Right lung (tissue), 5 donors: Measurements from ENCODE around the gene HELZ. TPM values are rescaled to one million over a fixed set of nuclear protein-coding genes. Genes with fewer than 3 reads are reported as not detected.
A peak's percentile ranks its signal among the peaks of the same experiment; 100 is the strongest.

Experiments used
- DNase-seq, 2 donors: peaks; one replicate each; pipeline ENCODE4 v3.0.0-alpha.2; 2013
- polyA plus RNA-seq, 5 donors: library from polyadenylated mRNA; unstranded; fragments of 120-200 nt; gene quantifications; one replicate each; pipeline versions ENCODE4 v1.2.1 to v1.2.3, GENCODE V29; 2013; ENCODE audit warnings: inconsistent platforms in 1 of 5, low replicate concordance in 1 of 5; ENCODE audit not compliant: insufficient read length in 5 of 5, insufficient read depth in 1 of 5

Gene HELZ
- polyA plus RNA-seq, 5 donors, result 17.6 to 39.7 (median 35.7) TPM

DNA sequence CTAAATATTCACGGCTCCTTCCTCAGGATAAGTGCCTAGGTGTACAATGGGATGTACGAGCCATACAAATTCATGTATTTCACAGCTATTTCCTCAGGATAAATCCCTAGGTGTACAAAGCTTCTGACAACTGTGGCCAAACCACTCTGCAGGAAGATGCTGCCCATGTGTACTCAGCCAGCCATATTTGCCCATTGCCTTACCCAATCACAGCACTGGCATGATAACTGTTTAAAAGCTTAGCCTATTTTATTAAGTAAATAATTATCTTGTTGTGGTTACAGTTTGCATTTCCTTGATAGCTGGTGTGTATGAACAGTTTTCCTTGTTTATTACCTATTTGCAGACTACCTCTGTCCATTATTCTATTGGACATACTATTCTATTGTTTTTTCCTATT, 165.5 kb downstream of the HELZ start:
- no peak for DNase-seq

DNA sequence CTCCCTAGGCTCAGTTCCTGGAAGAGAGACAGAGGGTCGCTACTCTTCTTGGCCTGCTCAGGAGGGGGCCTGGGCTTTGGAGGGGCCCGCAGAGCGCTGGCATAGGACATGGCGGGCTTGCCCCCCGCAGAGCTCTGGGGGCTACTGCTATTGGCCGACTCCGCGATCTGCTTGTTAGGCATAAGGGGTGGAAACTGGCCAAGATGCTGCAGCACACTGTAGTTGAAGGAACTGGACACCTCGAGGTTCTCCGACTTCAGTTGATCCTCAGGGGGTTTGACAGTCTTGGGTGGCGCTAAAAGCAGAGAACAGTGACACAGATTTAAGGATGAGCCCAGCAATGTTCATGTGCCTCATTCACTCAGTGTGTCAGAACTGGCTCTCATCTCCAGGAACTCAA, 166.7 kb downstream of the HELZ start:
- DNase-seq, result no peak

DNA sequence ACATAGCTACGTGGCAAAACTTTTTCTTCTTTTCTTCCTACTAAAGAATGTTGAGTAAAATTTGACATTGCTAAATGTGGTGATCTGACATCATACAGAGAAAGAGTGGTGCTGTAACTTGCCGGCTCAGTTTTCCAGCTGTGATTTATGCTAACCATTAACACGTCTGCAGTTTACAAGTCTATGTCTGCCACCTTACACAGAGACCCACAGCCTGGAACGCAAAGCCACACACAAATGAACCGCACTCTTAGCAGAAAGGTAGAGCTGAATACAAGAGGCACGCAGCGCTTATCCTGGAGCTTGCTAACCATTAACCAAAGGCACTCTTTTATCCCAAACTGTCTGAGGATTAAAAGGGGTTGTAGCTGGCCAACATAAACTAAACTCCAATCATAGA, 168.7 kb downstream of the HELZ start:
- DNase-seq, result peak; percentile 12 to 13

DNA sequence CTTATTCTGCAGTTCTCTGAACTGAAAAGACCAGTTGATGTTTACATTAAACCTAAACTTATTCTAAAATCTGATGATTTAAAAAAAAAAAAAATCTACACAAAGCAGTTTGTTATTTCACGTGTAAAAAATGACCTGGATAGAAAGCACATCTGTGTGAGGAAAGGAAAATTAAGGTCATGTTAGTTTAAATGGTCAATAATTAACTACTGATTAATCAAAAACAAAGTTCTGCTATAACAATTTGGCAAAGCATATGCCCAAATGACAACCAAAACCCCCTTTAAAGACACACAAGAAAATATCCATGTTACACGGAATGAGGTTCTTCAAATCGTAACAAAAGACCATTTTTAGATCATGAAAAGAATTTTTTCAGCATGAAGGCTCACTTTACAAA, 170.2 kb downstream of the HELZ start:
- DNase-seq, result no peak

DNA sequence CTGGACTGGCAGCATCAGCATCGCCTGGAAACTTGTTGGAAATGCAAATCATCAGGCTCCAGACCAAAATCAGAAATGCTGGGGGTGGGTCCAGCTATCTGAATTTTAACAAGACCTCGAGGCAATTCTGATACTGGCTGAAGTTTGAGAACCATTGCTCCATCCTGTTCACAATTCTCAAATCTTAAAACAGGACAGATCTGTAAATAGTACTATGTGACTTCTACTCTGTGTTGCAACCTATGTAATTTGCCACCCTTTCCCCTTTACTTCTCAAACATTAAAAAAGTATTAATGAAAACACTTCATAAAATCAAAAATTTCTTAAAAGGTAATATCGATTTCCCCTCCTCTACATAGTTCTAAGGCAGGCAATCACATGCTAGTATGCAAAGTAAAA, 172.1 kb downstream of the HELZ start:
- DNase-seq, result no peak

DNA sequence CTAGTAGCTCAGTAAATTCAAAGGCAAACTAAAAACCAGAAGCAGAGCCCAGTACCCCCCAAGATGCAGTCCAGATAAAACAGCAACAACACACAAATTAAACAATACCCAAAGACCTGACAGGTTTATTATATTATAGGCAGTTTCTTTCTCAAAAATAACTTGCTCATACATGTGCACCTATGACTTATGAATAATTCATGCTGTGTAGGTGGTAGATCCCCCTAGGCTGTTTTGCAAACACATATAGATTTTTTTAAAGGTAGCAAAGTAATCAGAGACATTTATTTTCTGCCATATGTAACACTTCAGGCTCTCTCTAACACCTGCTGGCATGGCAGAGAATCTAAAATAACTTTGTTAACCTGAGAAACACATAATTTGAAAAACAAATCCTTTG, 173.4 kb downstream of the HELZ start:
- no peak for DNase-seq

DNA sequence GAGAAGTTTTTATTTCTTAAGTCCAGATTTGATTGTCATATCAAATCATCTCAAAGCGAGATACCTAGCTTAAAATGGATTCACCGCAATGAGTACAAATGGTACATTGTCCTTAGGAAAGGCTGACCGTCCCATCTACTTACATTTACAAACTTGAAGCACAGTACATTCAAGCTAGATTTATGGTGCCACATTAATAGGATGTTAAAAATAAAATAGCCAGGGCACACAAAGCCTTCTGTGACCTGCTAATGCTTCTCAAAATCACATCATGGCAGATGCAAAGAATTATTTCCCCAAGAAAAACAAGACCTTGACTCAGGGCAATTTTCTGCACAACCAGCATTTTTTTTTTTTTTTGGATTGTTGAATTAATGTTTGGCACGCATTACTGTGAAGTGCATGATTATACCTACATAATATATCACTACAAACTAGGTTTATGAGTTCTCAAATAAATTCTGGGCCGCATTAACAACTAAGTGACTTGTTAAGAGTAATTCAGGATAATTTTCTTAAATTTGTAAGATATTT, 175.3 kb downstream of the HELZ start:
- no peak for DNase-seq

DNA sequence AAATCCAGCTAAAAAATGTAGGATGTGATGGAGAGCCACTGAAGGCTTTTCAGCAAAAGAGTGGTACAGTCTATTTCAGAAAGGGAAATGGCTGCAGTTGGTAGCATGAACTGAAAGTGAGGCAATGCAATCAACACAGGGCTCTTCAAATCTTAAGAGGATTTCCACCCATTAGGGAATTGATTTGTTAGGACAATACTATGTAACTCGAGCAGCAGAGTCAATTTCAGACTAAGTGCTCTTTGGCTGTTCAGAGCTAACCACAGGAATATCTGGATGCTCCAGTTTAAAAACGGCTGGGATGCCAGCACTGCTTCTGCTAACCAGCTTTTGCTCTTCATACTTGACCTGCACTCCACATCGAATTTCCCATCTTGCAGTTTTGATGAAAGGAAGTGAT, 176.0 kb downstream of the HELZ start:
- DNase-seq, result no peak

DNA sequence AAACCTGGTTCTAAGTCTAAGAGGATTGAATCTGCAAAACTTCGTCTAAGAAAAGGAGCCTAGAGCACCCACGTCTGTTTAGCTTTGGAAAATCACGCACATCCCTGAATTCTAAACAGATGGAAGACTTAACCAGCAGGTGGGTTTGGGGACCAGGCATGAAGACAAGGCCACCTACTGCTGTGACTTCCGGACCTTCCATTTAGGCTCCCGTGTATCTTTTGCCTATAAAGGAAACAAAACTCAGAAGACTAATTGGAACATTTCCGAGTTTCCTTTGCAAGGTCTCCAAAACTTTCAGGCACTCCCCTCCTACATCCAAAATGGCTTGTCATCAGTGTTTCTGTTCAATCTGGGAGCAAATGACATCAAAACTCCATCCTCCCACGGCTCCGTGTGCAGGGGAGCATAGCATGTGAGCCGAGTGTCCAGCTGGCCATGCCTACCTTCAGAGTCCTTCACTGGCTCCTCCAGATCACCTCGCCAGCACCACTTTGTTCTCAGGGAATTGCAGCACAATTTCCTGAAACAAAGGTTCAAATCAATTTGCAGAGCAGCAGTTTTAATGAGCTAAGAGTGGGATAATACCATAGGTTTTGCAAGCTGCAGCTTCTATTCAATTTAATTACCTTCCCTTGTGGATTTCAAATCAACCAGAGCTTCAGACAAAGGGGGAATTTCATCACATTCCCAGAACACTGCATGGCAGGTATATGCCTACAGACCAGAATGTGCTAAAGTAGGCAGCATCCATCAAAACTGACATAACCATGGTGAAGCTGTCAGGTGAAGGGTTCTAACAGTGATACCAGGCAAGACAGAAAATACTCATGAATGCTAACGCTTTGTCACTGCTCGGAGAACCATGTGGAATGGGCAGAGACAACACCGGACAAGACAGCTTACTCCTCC, 177.2 kb downstream of the HELZ start:
- no peak for DNase-seq

DNA sequence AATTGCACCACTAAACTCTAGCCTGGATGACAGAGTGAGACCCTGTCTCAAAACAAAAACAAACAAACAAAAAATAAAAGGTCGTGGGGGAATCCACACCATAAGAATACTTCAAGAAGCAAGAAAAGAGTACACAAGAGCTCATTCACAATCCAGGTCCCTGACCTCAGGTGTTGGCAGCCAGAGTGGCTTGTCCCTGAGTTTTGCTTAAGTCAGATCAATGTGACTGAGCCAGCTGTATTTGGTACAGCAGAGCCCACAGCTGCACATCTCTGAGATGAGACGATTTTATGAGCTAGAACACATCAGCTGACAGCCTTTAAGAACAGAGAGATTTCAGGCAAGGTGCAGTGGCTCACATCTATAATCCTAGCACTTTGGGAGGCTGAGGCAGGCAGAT, 178.3 kb downstream of the HELZ start:
- DNase-seq, result no peak

DNA sequence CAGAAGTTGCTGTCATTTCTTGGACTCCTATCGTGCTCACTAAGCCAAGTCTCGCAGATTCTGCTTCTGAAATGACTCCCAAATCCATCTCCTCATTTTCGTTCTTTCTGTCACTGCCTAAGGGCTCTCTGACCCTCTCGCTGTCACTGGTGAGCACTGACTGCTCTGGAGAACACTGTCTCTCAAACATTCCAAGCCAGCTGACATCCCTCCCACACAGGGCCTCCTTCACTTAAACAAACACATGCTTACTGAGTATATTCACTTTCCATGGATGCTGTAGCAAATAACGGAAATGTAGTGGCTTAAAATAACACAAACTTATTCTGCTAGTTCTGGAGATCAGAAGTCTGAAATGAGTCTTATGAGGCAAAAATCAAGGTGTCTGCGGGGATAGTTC, 181.9 kb downstream of the HELZ start:
- peak in 1 of 2 donors; percentile 7 for DNase-seq

DNA sequence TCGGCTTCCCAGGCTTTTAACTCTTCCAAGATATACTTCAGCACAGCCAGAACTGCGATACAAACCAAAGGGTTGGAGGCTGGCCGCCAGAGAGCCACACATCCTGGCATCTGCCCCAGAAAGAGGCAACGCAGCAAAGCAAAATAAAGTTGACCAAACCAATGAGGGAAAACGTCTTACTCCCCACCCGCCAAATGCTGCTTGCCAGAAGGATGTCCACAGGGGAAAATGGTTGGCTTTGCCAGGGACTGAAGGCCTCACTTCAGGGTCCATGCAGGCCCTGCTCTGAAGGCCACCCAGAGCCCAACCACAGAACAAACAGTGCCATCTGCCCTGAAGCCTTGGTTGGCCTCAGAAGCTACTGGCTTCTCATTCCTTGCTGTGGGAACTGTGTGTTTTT, 185.6 kb downstream of the HELZ start:
- no peak for DNase-seq

DNA sequence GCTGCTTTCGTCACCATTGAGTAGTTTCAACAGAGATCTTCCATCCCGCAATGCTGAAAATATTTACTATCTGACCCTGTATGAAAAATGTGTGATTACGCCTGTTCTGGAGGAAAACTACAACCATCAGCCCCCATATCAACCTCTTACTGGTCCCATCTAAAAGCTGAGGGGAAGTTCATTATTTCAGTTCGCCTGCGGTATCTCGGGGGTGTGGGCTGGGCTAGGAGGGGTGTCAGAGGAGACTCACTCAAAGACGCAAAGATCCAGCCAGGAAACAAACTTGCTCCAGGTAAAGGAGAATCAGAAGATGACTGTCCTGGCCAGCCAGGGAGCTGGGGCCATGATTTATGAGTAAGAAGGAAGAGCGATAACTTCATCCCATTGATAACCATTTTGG, 187.0 kb downstream of the HELZ start:
- no peak for DNase-seq

DNA sequence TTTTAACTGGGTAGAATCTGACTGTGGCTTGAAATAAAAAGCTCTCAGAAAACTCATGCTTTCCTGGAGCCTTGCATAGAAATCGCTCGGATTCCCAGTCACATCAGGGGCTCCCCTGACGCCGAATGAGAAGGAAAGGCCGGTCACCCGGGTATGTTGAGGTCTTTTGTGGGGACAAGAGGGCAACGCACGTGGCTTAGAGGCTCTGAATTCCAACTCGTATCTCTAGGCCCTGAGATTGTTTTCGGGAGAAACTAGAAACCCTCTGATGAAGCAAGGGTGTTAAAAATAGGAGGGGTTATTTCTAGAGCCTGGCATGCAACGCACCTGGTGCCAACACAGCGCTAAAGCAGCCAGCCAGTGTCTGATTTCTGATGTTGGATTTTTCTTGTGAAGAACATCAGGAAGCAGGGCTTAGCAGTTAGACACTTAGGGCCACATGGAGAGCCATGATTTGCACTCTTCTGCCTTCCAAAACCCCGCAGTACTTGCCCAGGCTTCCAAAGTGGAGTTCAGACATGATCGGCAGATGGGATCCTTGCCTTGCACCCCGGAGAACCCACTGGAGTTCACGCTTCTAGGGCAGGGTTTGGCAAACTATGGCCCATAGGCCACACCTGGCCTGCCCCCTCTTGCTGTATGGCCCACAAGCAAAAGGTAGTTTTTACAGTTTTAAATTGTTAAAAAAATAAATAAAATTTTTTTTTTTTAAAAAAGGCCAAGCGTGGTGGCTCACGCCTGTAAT, 188.1 kb downstream of the HELZ start:
- no peak for DNase-seq

DNA sequence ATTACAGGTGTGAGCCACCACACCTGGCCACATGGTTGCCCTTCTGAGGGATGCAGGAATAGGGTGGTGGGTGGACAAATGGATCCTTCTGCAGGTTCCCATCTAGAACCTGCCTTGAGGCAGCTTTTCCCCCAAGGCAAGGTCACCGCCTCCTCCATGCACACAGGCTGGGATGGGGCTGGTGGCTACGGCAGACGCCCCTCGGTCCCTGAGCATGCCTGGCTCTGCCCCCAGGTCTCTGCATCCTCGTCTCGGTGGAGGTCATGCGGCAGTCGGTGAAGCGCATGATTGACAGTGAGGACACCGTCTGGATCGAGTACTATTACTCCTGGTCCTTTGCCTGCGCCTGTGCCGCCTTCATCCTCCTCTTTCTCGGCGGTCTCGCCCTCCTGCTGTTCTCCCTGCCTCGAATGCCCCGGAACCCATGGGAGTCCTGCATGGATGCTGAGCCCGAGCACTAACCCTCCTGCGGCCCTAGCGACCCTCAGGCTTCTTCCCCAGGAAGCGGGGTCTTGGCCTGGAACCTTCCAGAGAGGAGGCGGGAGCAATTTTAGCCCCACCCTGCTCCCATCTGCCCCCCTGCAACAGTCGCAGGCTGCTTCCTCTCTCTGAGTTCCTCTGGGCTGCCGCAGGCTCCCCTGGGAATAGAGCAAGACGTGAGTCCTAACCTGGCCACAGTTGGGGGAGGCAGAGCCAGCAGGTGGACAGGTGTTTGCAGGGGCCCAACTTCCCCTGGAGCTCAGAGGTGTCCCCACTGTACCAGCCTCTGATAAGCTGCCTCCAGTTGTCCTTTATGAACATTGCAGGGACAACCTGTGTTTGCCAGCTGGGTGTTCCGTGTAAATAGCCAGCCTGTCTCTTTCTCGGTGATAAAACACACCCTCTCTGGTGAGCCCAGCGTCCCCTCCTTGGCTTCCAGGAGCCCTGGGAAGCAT, 188.9 kb downstream of the HELZ start:
- DNase-seq, result no peak

DNA sequence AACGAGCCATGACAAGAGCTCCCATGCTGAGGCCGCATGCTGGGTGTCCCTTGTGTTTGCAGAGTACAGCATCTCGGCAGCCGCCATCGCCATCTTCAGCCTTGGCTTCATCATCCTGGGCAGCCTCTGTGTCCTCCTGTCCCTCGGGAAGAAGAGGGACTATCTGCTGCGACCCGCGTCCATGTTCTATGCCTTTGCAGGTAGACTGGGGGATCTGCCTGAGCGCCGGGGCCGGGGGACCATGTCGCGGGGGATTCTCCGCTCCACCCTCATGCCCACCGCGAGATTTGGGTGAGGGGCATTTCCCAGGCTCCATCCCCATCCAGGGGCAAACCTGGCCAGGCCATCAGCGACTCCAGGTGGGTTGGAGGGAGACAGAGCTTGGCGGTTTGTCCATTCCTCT, 190.0 kb downstream of the HELZ start:
- no peak for DNase-seq

DNA sequence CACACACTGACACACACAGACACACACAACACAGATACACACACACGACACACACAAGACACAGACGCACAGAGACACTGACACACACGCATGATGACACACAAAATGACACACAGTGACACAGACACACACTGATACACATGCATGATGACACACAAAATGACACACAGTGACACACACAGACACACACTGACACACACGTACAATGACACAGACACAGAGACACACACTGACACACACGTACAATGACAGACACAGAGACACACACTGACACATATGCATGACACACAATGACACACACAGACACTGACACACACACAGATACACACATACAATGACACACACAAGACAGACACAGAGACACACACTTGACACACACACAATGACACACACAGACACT, 190.4 kb downstream of the HELZ start:
- DNase-seq, result no peak

DNA sequence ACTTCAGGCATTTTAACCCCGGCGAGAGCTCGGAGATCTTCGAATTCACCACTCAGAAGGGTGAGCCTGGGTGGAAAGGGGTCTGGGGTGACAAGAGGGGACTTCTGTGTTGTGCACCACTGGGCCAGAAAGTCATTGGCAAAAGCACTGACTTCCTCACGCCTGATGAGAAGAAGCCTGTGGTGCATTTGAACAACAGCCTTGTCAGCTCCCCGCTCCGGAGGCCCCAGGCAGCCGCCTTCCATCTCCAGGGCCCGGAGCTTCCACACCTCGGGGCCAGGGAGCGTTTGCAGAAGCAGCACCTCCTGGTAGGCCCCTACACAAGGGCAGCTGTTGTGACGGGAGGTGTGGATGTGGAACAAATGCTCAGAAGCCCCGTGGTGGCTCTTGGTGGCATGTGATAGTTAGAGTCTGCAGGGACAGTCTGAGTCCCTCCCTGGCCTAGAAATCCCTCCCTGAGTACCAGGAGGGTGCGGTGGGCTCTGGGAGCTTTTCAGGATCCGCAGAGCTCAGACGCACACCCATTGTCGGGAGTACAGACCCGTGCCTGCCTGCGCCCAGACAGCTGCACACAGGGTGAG, 190.9 kb downstream of the HELZ start:
- no peak for DNase-seq

DNA sequence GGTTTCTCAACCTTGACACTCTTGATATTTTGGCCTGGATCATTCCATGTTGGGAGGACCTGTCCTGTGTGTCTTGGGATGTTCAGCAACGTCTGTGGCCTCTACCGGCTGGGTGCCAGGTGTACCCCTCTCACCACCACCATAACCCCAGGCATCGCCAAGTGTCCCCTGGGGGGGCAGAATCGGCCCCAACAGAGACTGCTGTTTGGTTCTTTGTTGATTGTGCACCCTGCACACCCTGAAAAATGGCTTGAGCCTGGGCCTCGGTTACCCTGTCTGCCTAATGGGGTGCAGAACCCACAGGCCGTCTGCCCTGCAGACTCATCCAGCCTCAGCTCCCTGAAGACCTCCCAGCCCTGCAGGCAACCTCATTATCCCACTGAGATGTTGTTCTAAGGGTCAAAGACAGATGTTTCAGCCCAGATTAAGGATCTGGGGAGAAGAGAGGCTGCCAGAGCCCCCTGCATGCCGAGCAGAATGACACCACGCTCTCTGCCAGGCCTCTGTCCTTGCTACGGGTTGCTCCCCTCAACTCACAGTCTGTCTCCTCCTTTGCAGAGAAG, 191.5 kb downstream of the HELZ start:
- DNase-seq, result no peak

DNA sequence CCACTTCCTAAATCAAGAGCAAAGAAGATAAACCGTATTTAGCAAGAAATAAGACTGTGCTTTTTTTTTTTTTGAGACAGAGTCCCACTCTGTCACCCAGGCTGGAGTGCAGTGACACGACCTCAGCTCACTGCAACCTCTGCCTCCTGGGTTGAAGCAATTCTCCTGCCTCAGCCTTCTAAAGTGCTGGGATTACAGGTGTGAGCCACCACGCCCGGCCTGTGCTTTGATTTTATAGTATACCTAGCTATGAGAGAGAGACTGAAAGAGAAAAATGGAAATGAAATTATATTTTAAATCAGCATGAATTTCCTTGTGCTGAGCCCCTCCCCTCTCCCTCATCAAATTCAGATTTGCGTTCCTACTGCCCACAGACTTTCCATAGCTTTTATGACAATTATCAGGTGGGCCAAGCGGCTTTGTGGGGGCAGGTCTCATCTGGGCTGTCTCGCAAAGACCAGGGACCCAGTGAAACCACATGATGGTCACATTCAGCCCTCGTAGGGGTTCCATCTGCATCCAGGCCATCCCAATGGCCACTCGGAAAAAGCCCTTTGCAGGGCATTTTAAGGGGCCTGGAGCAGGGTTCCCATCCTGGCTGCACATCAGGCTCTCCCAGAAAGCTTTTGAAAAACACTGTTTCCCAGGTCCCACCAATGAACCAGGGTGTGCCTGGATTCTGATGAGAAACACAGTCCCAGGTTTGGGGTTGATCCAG, 192.1 kb downstream of the HELZ start:
- no peak for DNase-seq
